NT2/D1 (cell line): ENCODE results near the gene EN2.

Source experiments
- YY1 ChIP-seq: IDR thresholded peaks from 2 replicates; pipeline ENCODE4 v1.6.1; 2011; ENCODE audit not compliant: insufficient read length, insufficient read depth
- ZNF274 ChIP-seq: IDR thresholded peaks from 2 replicates; pipeline ENCODE4 v1.6.1; 2011; ENCODE audit warnings: mild to moderate bottlenecking, low read depth, low read length

DNA sequence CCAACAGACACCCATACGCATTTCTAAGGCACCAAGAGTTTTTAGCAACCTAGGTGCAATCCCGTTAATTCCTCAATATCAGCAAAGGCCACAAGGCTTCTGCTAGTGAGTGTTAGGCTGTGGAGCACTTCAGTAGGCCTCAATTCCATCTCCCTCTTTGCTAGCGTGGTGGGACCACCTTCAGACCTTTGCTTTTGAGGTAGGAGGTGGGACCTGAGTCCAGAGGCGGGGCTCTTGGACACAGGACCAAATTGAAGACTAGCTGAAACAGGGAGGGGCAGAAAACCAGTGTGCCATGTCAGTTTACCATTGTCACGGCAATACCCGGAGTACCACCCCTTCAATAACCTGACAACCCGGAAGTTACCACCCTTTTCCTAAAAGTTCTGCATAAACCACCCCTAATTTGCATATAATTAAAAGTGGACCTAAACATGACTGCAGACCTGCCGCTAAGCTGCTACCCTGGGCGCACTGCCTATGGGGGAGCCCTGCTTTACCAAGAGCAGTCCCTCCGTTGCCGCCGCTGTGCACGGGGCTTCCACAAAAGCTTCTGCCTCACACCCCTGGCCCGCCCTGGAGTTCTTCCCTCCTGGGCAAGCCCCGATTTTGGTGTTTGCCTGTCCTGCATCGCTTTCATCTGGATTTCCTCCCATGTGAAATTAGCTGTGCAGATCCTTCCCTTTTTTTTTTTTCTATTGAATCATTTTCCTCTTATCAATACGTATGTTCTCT lies 41.1 kb upstream of the EN2 start:
- no peak for TF ChIP-seq ZNF274
- no peak for TF ChIP-seq YY1
